PC-9 (cell line): ENCODE data around the gene TBC1D22B. TPM values are rescaled to one million over a fixed set of nuclear protein-coding genes. Genes with fewer than 3 reads are reported as not detected.

Experiments used
- BruUV-seq: library from RNA; stranded (reverse); fragments of 400-500 nt; replicated peaks from 2 replicates; lab custom pipeline; 2021; lab: Mats Ljungman, UMichigan
- CTCF ChIA-PET: fragments of 300-600 bp; sonication (Branson Sonifier 250); formaldehyde crosslinking; loops from one replicate; lab custom pipeline; 2022; ENCODE audit warnings: antibody characterized with exemption; lab: Charles Lee
- POLR2A ChIA-PET: fragments of 300-600 bp; sonication (Branson Sonifier 250); formaldehyde crosslinking; loops from one replicate; lab custom pipeline; 2022; ENCODE audit warnings: antibody characterized with exemption; ENCODE audit not compliant: unreplicated experiment; lab: Charles Lee
- DNase-seq, 2 experiments: peaks; one replicate each; pipeline versions ENCODE4 v3.0.0 to v3.0.0-alpha.2; 2015 to 2022; ENCODE audit warnings: mixed read lengths in 1 of 2
- H2AFZ ChIP-seq: fragments of 200-600 bp; sonication (generic); 2 replicates; pipeline ENCODE4 v1.8.1; 2017; ENCODE audit warnings: antibody characterized with exemption
- H3F3A ChIP-seq: fragments of 200-600 bp; sonication (generic); 2 replicates; pipeline ENCODE4 v1.8.1; 2017; ENCODE audit warnings: antibody characterized with exemption, mild to moderate bottlenecking, low read depth; ENCODE audit not compliant: insufficient read depth
- H3K27ac ChIP-seq: fragments of 200-600 bp; sonication (generic); 2 replicates; pipeline ENCODE4 v1.6.1; 2016; ENCODE audit warnings: mixed run types
- H3K27me3 ChIP-seq: fragments of 200-600 bp; sonication (generic); 2 replicates; pipeline ENCODE4 v1.6.1; 2016; ENCODE audit warnings: low read depth, mixed run types; ENCODE audit not compliant: insufficient read depth
- H3K36me3 ChIP-seq: fragments of 200-600 bp; sonication (generic); 2 replicates; pipeline ENCODE4 v1.6.1; 2016; ENCODE audit warnings: low read depth, mixed run types
- H3K4me1 ChIP-seq: fragments of 200-600 bp; sonication (generic); replicated peaks from 2 replicates; pipeline ENCODE4 v1.6.1; 2016; ENCODE audit warnings: mixed run types; ENCODE audit not compliant: insufficient read depth
- H3K4me2 ChIP-seq: fragments of 200-600 bp; sonication (generic); 2 replicates; pipeline ENCODE4 v1.6.1; 2017; ENCODE audit warnings: mixed run types
- H3K4me3 ChIP-seq: fragments of 200-600 bp; sonication (generic); 2 replicates; pipeline ENCODE4 v1.6.1; 2016; ENCODE audit warnings: mixed run types
- H3K79me2 ChIP-seq: fragments of 200-600 bp; sonication (generic); 2 replicates; pipeline ENCODE4 v1.6.1; 2017; ENCODE audit warnings: low read depth, mixed run types
- H3K9me2 ChIP-seq: fragments of 200-600 bp; sonication (generic); 2 replicates; pipeline ENCODE4 v1.8.1; 2017; ENCODE audit warnings: mild to moderate bottlenecking; ENCODE audit not compliant: insufficient read depth
- H3K9me3 ChIP-seq: fragments of 200-600 bp; sonication (generic); 2 replicates; pipeline ENCODE4 v1.8.1; 2016; ENCODE audit warnings: low read depth; ENCODE audit not compliant: insufficient read depth
- H4K20me1 ChIP-seq: fragments of 200-600 bp; sonication (generic); 2 replicates; pipeline ENCODE4 v1.8.1; 2017; ENCODE audit not compliant: insufficient read depth
- EZH2 ChIP-seq: fragments of 200-600 bp; sonication (generic); IDR thresholded peaks from 2 replicates; pipeline ENCODE4 v1.8.0; 2017; ENCODE audit warnings: antibody characterized with exemption, low read depth
- intact Hi-C: fragments of 100-400 bp; cut with micrococcal nuclease; formaldehyde crosslinking; loops from one replicate; pipeline ENCODE4 v1.10.0; 2022; ENCODE audit not compliant: unreplicated experiment
- total RNA-seq: library from RNA; stranded (reverse); gene quantifications from 2 replicates; pipeline ENCODE4 v1.2.3, GENCODE V29; 2021
- TF ChIP-seq, protein P1 (sequence below): fragments of 200-600 bp; sonication (generic); conservative IDR thresholded peaks from 2 replicates; pipeline ENCODE4 v1.6.1; 2017; ENCODE audit warnings: mixed run types, antibody characterized with exemption, mild to moderate bottlenecking, moderate library complexity

Gene TBC1D22B
- total RNA-seq, 1 experiment from 2014 or later = 14.6 TPM

DNA sequence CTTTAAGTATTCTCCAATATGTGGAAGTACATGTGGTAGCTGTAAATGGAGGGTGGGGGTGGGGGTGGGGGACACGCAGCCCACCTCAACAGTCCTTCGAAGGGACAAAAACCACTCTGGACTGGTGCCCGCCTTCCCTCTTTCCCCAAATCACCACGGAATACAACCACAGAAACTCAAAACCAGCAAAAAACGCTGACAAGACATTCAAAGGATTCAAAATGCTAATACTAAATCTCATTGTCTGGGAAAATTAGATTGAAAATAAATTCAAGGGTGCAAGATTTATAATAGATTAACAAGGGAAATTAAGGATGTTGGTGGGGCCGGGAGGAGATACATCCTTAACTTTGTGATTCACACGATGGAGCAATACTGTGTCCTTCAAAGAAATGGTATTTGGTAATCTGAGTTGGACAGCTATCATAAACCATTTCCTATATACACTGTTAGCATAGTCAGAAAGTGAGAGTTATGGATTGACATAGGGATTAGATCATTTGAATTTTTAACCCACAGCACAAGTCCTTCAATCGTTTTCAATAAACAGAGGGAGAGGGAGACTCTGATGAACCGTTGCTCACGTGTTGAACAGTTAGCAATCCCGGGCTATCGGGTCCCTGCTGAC, 766 bp upstream of the TBC1D22B start:
- no peaks in the 10 kb centered on the region for H3K9me3 ChIP-seq
- no peaks in the 10 kb centered on the region for H4K20me1 ChIP-seq
- peaks cover 40% of the 10 kb centered on the region for H3K79me2 ChIP-seq
- peak overlapping the region; percentile 91 for H2AFZ ChIP-seq
- no peak for TF ChIP-seq EZH2
- TF ChIP-seq, protein P1, sequence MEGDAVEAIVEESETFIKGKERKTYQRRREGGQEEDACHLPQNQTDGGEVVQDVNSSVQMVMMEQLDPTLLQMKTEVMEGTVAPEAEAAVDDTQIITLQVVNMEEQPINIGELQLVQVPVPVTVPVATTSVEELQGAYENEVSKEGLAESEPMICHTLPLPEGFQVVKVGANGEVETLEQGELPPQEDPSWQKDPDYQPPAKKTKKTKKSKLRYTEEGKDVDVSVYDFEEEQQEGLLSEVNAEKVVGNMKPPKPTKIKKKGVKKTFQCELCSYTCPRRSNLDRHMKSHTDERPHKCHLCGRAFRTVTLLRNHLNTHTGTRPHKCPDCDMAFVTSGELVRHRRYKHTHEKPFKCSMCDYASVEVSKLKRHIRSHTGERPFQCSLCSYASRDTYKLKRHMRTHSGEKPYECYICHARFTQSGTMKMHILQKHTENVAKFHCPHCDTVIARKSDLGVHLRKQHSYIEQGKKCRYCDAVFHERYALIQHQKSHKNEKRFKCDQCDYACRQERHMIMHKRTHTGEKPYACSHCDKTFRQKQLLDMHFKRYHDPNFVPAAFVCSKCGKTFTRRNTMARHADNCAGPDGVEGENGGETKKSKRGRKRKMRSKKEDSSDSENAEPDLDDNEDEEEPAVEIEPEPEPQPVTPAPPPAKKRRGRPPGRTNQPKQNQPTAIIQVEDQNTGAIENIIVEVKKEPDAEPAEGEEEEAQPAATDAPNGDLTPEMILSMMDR = no peak
- DNase-seq = peak in 1 of 2 experiments; percentile 40
- CTCF ChIA-PET = interaction anchor here (0.7 to 1.3 kb wide), 2 partner anchors 14 to 34 kb away, joined by 4 read pairs; no protein-coding TSS in a partner anchor
- H3K9me2 ChIP-seq = no peaks in the 10 kb centered on the region
- H3K4me1 ChIP-seq = peaks cover 25% of the 10 kb centered on the region; the same call in 1 of the 2 replicates
- POLR2A ChIA-PET = interaction anchor here (0.5 to 1.2 kb wide), 5 partner anchors 14 to 1230 kb away, joined by 3 to 5 read pairs (median 3); partner anchors contain the start of gene MAPK14
- no peaks in the 10 kb centered on the region for H3K27me3 ChIP-seq
- BruUV-seq = no TSS peak
- H3K4me3 ChIP-seq = peak overlapping the region; percentile 95
- intact Hi-C loops = loop anchor here (1.0 kb wide), 1 partner anchor 35 kb away; no protein-coding TSS in a partner anchor
- peak overlapping the region; percentile 48 for H3K27ac ChIP-seq
- H3K4me2 ChIP-seq = peak overlapping the region; percentile 100
- peaks cover 10% of the 10 kb centered on the region; the same call in 1 of the 2 replicates for H3F3A ChIP-seq
- no peaks in the 10 kb centered on the region for H3K36me3 ChIP-seq

GRCh38 chr6:37257320-37257633, 295 bp upstream of the TBC1D22B start:
- POLR2A ChIA-PET = interaction anchor here (0.5 to 1.2 kb wide), 7 partner anchors 14 to 1230 kb away, joined by 3 to 23 read pairs (median 5); partner anchors contain the start of gene MAPK14
- BruUV-seq = no TSS peak
- TF ChIP-seq EZH2 = no peak
- TF ChIP-seq, protein P1 = no peak
- DNase-seq = peak in 1 of 2 experiments; percentile 92
- H3K27ac ChIP-seq = peak overlapping the region; percentile 48
- H4K20me1 ChIP-seq = no peaks in the 10 kb centered on the region
- H3K4me1 ChIP-seq = peaks cover 25% of the 10 kb centered on the region; the same call in 1 of the 2 replicates
- CTCF ChIA-PET = interaction anchor here (0.7 to 1.3 kb wide), 2 partner anchors 15 to 35 kb away, joined by 4 read pairs; no protein-coding TSS in a partner anchor
- H3K27me3 ChIP-seq = no peaks in the 10 kb centered on the region
- H3K4me2 ChIP-seq = peak overlapping the region; percentile 100
- H3K79me2 ChIP-seq = peaks cover 43% of the 10 kb centered on the region
- peak overlapping the region; percentile 91 for H2AFZ ChIP-seq
- H3K9me3 ChIP-seq = no peaks in the 10 kb centered on the region
- H3F3A ChIP-seq = peaks cover 10% of the 10 kb centered on the region; the same call in 1 of the 2 replicates
- intact Hi-C loops = loop anchor here (1.0 kb wide), 1 partner anchor 35 kb away; no protein-coding TSS in a partner anchor
- H3K9me2 ChIP-seq = no peaks in the 10 kb centered on the region
- no peaks in the 10 kb centered on the region for H3K36me3 ChIP-seq
- peak overlapping the region; percentile 95 for H3K4me3 ChIP-seq

GRCh38 chr6:37258405-37259105, 983 bp downstream of the TBC1D22B start:
- Histone ChIP-seq H2AFZ (peak overlapping the region; percentile 91), H3K4me3 (peak overlapping the region; percentile 95), H3K79me2 (peaks cover 55% of the 10 kb centered on the region), H3K36me3 (no peaks in the 10 kb centered on the region), H3K4me1 (peaks cover 25% of the 10 kb centered on the region; the same call in 1 of the 2 replicates), H4K20me1 (no peaks in the 10 kb centered on the region), H3K9me2 (no peaks in the 10 kb centered on the region), H3K9me3 (no peaks in the 10 kb centered on the region), H3F3A (peaks cover 10% of the 10 kb centered on the region; the same call in 1 of the 2 replicates), H3K27ac (peak overlapping the region; percentile 75), H3K4me2 (peak overlapping the region; percentile 100), H3K27me3 (no peaks in the 10 kb centered on the region)
- POLR2A ChIA-PET = interaction anchor here (0.6 to 0.9 kb wide), 2 partner anchors 51 to 257 kb away, joined by 5 to 23 read pairs; no protein-coding TSS in a partner anchor
- no peak for TF ChIP-seq EZH2
- TF ChIP-seq, protein P1 = no peak
- intact Hi-C loops = no loop called here
- BruUV-seq = TSS peak; percentile 74
- CTCF ChIA-PET = interaction anchor here (0.7 to 1.3 kb wide), 2 partner anchors 16 to 36 kb away, joined by 4 read pairs; no protein-coding TSS in a partner anchor
- no peak for DNase-seq
